Choroid plexus epithelial cell (primary cell): ENCODE results near the gene RCC2.

ENCODE experiments used
- DNase-seq: peaks from one replicate; pipeline ENCODE4 v3.0.0-alpha.2; 2010; ENCODE audit warnings: low read depth
- H3K4me3 ChIP-seq: 2 replicates; pipeline ENCODE4 v1.5.1; 2011; ENCODE audit warnings: low read depth, mild to moderate bottlenecking, control low read depth, low read length, moderate library complexity
- TF ChIP-seq, protein P1 (sequence below): conservative IDR thresholded peaks from 2 replicates; pipeline ENCODE4 v1.5.1; 2011; ENCODE audit warnings: low read depth, mild to moderate bottlenecking, control low read depth, inconsistent platforms, low read length, moderate library complexity

The RCC2 gene

DNA sequence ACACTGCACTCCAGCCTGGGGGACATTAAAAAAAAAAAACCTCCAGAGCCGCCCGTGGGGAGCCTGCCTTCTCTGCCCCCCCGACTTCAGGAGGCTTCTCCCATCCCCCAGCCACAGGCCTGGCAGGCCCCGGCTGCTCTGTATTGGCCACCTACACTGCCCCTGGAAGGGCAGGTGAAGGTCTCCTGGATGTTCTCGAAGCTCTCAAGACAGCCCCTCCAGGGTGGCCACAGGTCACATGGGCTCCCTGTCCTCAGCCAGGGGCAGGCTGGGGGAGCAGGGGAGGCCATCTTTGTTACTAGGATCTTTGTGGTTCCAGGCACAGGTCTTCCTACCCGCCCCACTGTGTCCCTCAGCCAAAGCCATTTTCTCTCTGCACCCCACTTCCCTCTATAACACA lies 34.7 kb downstream of the RCC2 start:
- TF ChIP-seq, protein P1, sequence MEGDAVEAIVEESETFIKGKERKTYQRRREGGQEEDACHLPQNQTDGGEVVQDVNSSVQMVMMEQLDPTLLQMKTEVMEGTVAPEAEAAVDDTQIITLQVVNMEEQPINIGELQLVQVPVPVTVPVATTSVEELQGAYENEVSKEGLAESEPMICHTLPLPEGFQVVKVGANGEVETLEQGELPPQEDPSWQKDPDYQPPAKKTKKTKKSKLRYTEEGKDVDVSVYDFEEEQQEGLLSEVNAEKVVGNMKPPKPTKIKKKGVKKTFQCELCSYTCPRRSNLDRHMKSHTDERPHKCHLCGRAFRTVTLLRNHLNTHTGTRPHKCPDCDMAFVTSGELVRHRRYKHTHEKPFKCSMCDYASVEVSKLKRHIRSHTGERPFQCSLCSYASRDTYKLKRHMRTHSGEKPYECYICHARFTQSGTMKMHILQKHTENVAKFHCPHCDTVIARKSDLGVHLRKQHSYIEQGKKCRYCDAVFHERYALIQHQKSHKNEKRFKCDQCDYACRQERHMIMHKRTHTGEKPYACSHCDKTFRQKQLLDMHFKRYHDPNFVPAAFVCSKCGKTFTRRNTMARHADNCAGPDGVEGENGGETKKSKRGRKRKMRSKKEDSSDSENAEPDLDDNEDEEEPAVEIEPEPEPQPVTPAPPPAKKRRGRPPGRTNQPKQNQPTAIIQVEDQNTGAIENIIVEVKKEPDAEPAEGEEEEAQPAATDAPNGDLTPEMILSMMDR, result no peak
- H3K4me3 ChIP-seq, result no peak overlapping the region
- DNase-seq, result no peak

DNA sequence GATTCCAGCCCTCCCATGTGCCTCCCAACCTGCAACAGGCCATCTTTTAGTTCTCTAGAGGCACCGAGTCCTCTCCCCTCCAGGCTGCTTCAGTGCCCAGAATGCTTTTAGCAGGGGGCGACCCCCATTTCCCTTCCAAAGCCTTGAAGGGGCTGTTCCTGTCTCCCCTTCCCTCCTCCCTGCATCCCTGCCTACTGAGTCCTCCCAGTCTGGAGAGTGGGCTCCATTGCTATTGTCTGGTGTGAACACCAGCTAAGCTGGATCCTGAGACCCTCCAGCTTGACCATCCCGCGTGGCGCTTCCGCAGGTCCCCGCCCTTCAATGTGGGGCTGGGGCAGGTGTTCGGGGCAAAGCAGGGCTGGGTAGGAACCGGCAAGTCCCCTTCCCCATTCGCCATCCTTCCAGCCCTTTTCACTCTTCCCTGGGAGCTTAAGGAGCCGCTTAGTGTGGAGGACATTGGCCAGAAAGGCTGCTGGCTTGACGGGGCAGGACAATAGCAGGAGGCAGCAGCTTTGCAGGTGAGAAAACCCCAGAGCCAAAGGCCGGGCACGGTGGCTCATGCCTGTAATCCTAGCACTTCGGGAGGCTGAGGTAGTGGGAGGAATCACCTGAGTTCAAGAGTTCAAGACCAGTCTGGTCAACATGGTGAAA lies 35.3 kb downstream of the RCC2 start:
- H3K4me3 ChIP-seq, result no peak overlapping the region
- no peak for DNase-seq
- TF ChIP-seq, protein P1, result no peak

DNA sequence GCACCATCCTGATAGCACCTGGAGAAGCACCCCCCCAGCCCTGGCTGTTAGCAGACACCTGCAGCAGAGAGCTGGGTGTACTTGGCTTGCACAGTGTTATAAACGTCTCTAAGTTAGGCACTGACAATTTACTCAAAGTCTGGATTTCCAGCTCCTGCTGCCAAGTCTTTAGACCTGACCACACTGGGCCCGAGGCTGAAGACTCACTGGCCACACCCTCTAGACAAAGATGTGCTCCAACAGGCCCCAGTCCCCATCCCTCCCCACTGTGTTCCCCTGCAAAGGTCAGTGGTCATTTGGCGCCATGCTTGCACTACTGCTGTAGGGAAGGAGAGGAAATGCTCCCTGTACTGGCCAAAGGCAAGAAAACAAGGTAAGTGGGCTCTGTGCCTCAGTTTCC lies 36.4 kb downstream of the RCC2 start:
- DNase-seq, result peak; percentile 5
- H3K4me3 ChIP-seq, result no peak overlapping the region
- TF ChIP-seq, protein P1, result no peak

DNA sequence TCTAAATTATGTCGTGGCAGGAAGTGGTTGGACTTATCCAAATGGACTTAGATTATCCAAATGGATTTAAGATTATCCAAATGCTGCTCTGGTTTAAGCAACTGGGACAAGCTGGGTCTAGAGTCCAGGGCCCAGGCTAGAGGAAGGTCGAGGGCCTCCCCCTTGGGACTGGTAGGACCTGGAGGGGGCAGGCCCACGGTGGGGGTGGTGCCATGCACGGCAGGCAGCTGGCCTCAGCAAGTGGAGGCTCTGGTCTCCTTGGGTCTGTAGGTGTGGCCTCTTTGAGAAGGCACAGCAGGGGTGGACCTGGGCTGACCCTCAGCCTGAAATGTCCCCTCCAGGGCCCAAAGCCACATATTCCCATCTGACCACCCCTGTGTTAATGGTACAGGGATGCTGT lies 37.6 kb downstream of the RCC2 start:
- TF ChIP-seq, protein P1, result no peak
- H3K4me3 ChIP-seq, result no peak overlapping the region
- no peak for DNase-seq

DNA sequence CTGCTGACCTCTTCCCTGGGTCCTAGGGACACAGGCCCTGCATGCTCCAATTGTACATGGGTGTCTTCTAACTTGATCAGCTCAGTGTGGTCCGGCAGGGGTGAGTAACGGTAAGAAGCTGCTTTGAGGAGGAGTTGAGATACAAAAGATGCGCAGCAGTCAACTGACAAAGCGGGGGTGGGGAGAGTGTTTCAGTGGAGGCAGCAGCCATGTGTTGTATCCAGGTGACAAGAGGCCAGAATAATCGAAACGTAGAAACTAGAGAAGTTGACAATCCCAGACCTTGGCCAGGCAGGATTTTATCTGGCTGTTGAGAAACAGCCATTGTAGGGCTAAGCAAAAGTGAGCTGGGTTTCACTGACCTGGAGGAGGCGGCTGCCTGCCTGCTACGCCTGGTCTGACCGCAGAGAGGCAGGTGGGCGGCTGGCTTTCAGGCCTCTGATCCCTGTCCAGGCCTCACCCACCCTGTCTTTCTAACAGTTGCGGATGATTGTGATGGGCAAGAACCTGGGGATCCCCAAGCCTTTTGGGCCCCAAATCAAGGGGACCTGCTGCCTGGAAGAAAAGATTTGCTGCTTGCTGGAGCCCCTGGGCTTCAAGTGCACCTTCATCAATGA lies 38.6 kb downstream of the RCC2 start:
- H3K4me3 ChIP-seq, result no peak overlapping the region
- TF ChIP-seq, protein P1, result no peak
- DNase-seq, result no peak

DNA sequence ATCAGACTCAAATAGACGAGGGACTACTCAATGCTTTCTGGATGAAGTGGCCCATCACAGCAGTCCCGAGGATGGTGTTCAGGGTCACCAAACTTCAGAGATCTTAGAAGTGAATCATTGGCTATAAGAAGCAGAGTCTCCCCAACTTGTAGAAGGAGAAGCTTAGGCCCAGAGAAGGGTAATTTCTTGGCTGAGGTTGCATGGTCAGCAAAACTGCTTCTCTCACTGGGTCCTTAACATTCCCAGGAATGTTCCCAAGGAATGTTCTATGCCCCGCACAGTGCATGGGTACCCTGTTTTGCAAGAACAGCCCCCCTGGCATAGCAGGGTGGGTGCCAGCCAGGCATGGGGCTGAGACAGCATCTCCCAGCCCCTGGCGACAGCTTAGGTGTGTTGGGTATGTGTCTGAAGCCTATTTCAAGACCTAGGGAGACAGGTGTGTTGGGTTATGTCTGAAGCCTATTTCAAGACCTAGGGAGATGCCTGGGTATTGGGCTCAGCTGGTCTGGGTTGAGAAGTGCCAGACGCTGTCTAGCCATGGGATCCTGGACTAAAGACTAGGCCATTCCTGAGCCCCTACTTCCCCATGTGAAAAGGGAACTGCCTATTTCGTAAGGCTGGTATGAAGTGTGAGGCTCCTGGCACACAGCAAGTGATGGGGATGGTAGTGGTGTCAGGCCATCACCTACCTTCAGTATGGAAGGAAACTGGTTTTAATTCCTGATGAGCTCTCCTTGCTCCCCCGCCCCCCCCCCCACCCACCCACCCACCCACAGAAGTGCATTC lies 41.4 kb downstream of the RCC2 start:
- no peak overlapping the region for H3K4me3 ChIP-seq
- TF ChIP-seq, protein P1, result no peak
- no peak for DNase-seq
